ENCODE measurements around the gene MYL4.

GRCh38 chr17:47209499-47209898 lies 351 bp downstream of the MYL4 start:
- no peak for TF ChIP-seq CTCF (conservative IDR thresholded peaks at IDR 0.05; ENCODE audit: low read depth, low read length)
- TF ChIP-seq EZH2phosphoT487 (IDR thresholded peaks at IDR 0.05; ENCODE audit: borderline replicate concordance, low read length): no peak
- TF ChIP-seq EZH2 (IDR thresholded peaks at IDR 0.05; ENCODE audit: low read length, unreplicated experiment): no peak

All from PC-3 (cell line).